Uterus (tissue), 4 donors: Measurements from ENCODE around the gene PYGB. TPM values are rescaled to one million over a fixed set of nuclear protein-coding genes. Genes with fewer than 3 reads are reported as not detected.

Experiments used
- DNase-seq, 2 donors: peaks; one replicate each; pipeline ENCODE4 v3.0.0-alpha.2; 2019 to 2020
- H3K27ac ChIP-seq, 2 donors: fragments of 200-600 bp; sonication (generic); 1 replicate in 1 of 2; 2 replicates in 1 of 2; pipeline ENCODE4 v1.5.1; 2016 to 2018
- H3K27me3 ChIP-seq, 2 donors: fragments of 200-600 bp; sonication (generic); one replicate each; pipeline ENCODE4 v1.5.1; 2018 to 2019; ENCODE audit warnings: control low read depth in 1 of 2
- H3K36me3 ChIP-seq, 2 donors: fragments of 200-600 bp; sonication (generic); one replicate each; pipeline ENCODE4 v1.5.1; 2019; ENCODE audit warnings: control low read depth in 1 of 2
- H3K4me1 ChIP-seq, 2 donors: fragments of 200-600 bp; sonication (generic); one replicate each; pipeline ENCODE4 v1.5.1; 2018 to 2019; ENCODE audit warnings: control low read depth in 1 of 2
- H3K4me3 ChIP-seq, 2 donors: fragments of 200-600 bp; sonication (generic); 1 replicate in 1 of 2; 2 replicates in 1 of 2; pipeline ENCODE4 v1.5.1; 2018 to 2019; ENCODE audit warnings: mild to moderate bottlenecking in 1 of 2
- H3K9me3 ChIP-seq, 2 donors: fragments of 200-600 bp; sonication (generic); one replicate each; pipeline ENCODE4 v1.5.1; 2019; ENCODE audit warnings: control low read depth in 1 of 2
- POLR2A ChIP-seq, 2 donors: fragments of 450-650 bp; IDR thresholded peaks; one replicate each; pipeline ENCODE4 v1.6.1; 2016; ENCODE audit warnings: antibody characterized with exemption in 2 of 2, mild to moderate bottlenecking in 1 of 2, moderate library complexity in 1 of 2
- intact Hi-C: fragments of 100-400 bp; cut with DNase I; formaldehyde crosslinking; loops from one replicate; pipeline ENCODE4 v1.15.1; 2023; ENCODE audit warnings: low total_unique reads
- total RNA-seq, 4 donors: library from RNA; depleted of rRNA in 3 of 4; stranded (reverse); fragments of >200 nt in 3 of 4; gene quantifications; one replicate each; pipeline versions ENCODE4 v1.1.0 to v1.2.4, GENCODE V29; 2014 to 2023
- TF ChIP-seq, protein P1 (sequence below), 4 experiments: fragments of 200-600 bp in 2 of 4; fragments of 450-650 bp in 2 of 4; sonication (generic) in 2 of 4; IDR thresholded peaks; one replicate each; pipeline ENCODE4 v1.5.1; 2016 to 2019; ENCODE audit warnings: antibody characterized with exemption in 4 of 4, mild to moderate bottlenecking in 2 of 4, moderate library complexity in 1 of 4
- donor health status: DM: yes; HTN: yes; CAD: no.

The PYGB gene
- total RNA-seq, 4 donors from 2014 or later: 26.2 to 87.9 (median 49.8) TPM

GRCh38 chr20:25254986-25255680, 7.2 kb downstream of the PYGB start:
- H3K36me3 ChIP-seq: no peaks in the 10 kb centered on the region
- intact Hi-C loops: no loop called here
- DNase-seq: no peak
- H3K27me3 ChIP-seq: no peaks in the 10 kb centered on the region
- H3K27ac ChIP-seq: no peak overlapping the region
- H3K4me3 ChIP-seq: no peak overlapping the region
- no peak for TF ChIP-seq POLR2A (IDR thresholded peaks at IDR 0.05)
- TF ChIP-seq, protein P1, sequence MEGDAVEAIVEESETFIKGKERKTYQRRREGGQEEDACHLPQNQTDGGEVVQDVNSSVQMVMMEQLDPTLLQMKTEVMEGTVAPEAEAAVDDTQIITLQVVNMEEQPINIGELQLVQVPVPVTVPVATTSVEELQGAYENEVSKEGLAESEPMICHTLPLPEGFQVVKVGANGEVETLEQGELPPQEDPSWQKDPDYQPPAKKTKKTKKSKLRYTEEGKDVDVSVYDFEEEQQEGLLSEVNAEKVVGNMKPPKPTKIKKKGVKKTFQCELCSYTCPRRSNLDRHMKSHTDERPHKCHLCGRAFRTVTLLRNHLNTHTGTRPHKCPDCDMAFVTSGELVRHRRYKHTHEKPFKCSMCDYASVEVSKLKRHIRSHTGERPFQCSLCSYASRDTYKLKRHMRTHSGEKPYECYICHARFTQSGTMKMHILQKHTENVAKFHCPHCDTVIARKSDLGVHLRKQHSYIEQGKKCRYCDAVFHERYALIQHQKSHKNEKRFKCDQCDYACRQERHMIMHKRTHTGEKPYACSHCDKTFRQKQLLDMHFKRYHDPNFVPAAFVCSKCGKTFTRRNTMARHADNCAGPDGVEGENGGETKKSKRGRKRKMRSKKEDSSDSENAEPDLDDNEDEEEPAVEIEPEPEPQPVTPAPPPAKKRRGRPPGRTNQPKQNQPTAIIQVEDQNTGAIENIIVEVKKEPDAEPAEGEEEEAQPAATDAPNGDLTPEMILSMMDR (IDR thresholded peaks at IDR 0.05): no peak
- no peaks in the 10 kb centered on the region for H3K9me3 ChIP-seq
- H3K4me1 ChIP-seq: peaks cover 0 to 7% of the 10 kb centered on the region in 2 donors

DNA sequence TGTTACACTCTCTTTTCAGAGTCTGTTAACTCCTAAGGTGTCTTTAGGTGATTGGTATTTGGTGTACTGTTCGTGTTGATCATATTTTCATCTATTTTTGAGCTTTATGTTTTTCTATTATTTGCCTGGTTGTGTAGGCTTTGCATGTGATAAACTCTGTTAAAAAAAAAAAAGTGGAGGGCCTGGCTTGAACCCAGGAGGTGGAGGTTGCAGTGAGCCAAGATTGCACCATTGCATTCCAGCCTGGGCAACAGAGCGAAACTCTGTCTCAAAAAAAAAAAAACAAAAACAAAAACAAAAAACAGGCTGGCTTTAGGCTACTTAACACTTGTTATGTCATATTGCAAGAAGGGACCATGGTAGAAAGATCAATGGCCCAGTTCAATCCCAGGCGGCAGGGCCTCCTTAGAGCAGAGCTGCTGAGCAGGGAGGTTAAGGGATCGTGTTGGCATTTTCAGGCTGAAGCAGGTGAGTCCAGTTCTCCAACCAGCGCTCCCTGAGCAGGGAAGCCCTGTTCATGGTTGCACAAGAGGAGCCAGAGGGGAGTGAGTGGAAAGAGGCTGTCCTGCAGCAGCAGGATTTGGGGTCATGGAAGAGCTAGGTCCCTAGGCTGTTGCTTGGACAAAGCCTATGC, 8.5 kb downstream of the PYGB start:
- Histone ChIP-seq H3K4me1 (peaks cover 0 to 2% of the 10 kb centered on the region in 2 donors), H3K9me3 (no peaks in the 10 kb centered on the region), H3K27ac (no peak overlapping the region), H3K27me3 (no peaks in the 10 kb centered on the region), H3K36me3 (no peaks in the 10 kb centered on the region), H3K4me3 (no peak overlapping the region)
- TF ChIP-seq, protein P1 (IDR thresholded peaks at IDR 0.05): no peak
- intact Hi-C loops: no loop called here
- no peak for DNase-seq

DNA sequence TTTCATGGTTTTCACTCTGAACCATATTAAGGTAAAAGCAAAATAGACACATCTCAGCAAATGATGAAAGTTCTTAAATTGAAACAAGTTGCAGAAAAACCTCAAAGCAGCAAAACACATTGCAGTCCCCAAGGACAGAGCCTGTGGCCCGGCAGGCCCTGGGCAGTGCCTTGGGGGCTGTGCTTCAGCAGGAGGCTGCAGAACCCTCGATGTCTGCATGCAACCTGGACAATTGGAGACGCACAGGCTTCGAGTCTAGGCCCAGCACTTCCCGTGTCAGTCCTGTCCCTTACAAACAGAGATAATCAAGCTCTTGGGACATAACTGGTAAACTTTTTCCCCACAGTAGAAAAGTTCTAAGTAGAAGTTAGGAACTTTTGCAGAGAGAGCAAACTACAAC, 9.2 kb downstream of the PYGB start:
- TF ChIP-seq, protein P1 (IDR thresholded peaks at IDR 0.05): no peak
- TF ChIP-seq POLR2A (IDR thresholded peaks at IDR 0.05): no peak
- Histone ChIP-seq H3K36me3 (no peaks in the 10 kb centered on the region), H3K27me3 (no peaks in the 10 kb centered on the region), H3K27ac (no peak overlapping the region), H3K4me1 (no peaks in the 10 kb centered on the region), H3K9me3 (no peaks in the 10 kb centered on the region), H3K4me3 (no peak overlapping the region)
- intact Hi-C loops: no loop called here
- no peak for DNase-seq

GRCh38 chr20:25257756-25258475, 10.0 kb downstream of the PYGB start:
- no peaks in the 10 kb centered on the region for H3K9me3 ChIP-seq
- no peak for TF ChIP-seq POLR2A (IDR thresholded peaks at IDR 0.05)
- TF ChIP-seq, protein P1 (IDR thresholded peaks at IDR 0.05): no peak
- H3K4me3 ChIP-seq: no peak overlapping the region
- intact Hi-C loops: no loop called here
- no peaks in the 10 kb centered on the region for H3K36me3 ChIP-seq
- no peaks in the 10 kb centered on the region for H3K4me1 ChIP-seq
- no peak for DNase-seq
- H3K27ac ChIP-seq: no peak overlapping the region
- H3K27me3 ChIP-seq: no peaks in the 10 kb centered on the region

DNA sequence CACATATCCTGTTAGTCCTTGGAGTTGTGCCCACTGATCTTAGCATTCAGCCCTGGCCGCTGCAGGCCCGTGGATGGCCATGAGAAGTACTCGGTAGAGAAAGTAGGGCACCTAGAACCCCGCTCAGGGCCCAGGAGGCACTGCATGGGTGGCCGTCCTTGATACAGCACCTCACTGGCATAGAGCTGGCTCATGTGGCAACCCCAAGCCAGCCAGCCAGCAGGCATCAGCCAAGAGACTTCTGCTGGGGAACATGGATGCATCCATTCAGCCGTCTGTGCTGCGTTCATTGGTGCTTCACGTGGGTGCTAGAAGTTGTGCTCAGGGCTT, 10.6 kb downstream of the PYGB start:
- no peaks in the 10 kb centered on the region for H3K27me3 ChIP-seq
- no peak overlapping the region for H3K4me3 ChIP-seq
- no peaks in the 10 kb centered on the region for H3K9me3 ChIP-seq
- H3K36me3 ChIP-seq: no peaks in the 10 kb centered on the region
- intact Hi-C loops: no loop called here
- H3K4me1 ChIP-seq: no peaks in the 10 kb centered on the region
- H3K27ac ChIP-seq: no peak overlapping the region
- TF ChIP-seq POLR2A (IDR thresholded peaks at IDR 0.05): no peak
- TF ChIP-seq, protein P1 (IDR thresholded peaks at IDR 0.05): no peak
- DNase-seq: no peak
